K562 (cell line): ENCODE measurements around the gene ENG. TPM values are rescaled to one million over a fixed set of nuclear protein-coding genes. Genes with fewer than 3 reads are reported as not detected.

Source experiments
- ATF3 ChIP-seq, 2 experiments: fragments of 450-650 bp in 1 of 2; sonication (generic) in 1 of 2; formaldehyde crosslinking in 1 of 2; IDR thresholded peaks in 1 of 2; conservative IDR thresholded peaks in 1 of 2; 2 replicates each; pipeline versions ENCODE4 v1.6.1 to v1.8.1; 2016 to 2023; ENCODE audit warnings: mild to moderate bottlenecking in 2 of 2, moderate library complexity in 2 of 2, inconsistent platforms in 1 of 2, missing genetic modification reagents in 1 of 2
- ATF7 ChIP-seq: fragments of 450-650 bp; IDR thresholded peaks from 2 replicates; pipeline ENCODE4 v1.7.1; 2014; ENCODE audit warnings: mild to moderate bottlenecking, moderate library complexity
- BCLAF1 ChIP-seq, 2 experiments: fragments of 450-650 bp in 1 of 2; IDR thresholded peaks; 2 replicates each; pipeline ENCODE4 v1.6.1; 2011 to 2017; ENCODE audit warnings: low read depth in 2 of 2, antibody characterized with exemption in 1 of 2, borderline replicate concordance in 1 of 2, low read length in 1 of 2, mild to moderate bottlenecking in 1 of 2, mixed read lengths in 1 of 2; ENCODE audit not compliant: control insufficient read depth in 1 of 2
- CREB5 ChIP-seq: fragments of 250-450 bp; sonication (Bioruptor Pico); IDR thresholded peaks from 2 replicates; pipeline ENCODE4 v1.5.0; 2020; ENCODE audit warnings: mild to moderate bottlenecking
- HDAC1 ChIP-seq, 2 experiments: fragments of 450-650 bp; IDR thresholded peaks; 2 replicates each; pipeline ENCODE4 v1.6.1; 2016 to 2017; ENCODE audit warnings: inconsistent platforms in 1 of 2, mild to moderate bottlenecking in 1 of 2, moderate library complexity in 1 of 2
- KDM1A ChIP-seq, 2 experiments: fragments of 450-650 bp; IDR thresholded peaks; 2 replicates each; pipeline ENCODE4 v1.6.1; 2016; ENCODE audit warnings: mild to moderate bottlenecking in 2 of 2
- MTF1 ChIP-seq: fragments of 250-450 bp; sonication (Bioruptor Pico); IDR thresholded peaks from 2 replicates; pipeline ENCODE4 v1.9.0; 2021; ENCODE audit warnings: moderate library complexity, mild to moderate bottlenecking, inconsistent platforms, borderline replicate concordance
- POLR2AphosphoS2 ChIP-seq: IDR thresholded peaks from 2 replicates; pipeline ENCODE4 v1.6.1; 2012; ENCODE audit warnings: low read length, improper control_type of control experiment
- TBP ChIP-seq: optimal IDR thresholded peaks from 2 replicates; pipeline ENCODE3; 2011; ENCODE audit warnings: low read depth, low read length, improper control_type of control experiment
- U2AF1 ChIP-seq: fragments of 200-400 bp; formaldehyde crosslinking; optimal IDR thresholded peaks from 2 replicates; pipeline ENCODE3; 2017; ENCODE audit warnings: mild to moderate bottlenecking, low read depth, low read length, moderate library complexity
- XRCC3 ChIP-seq: fragments of 450-650 bp; IDR thresholded peaks from 2 replicates; pipeline ENCODE4 v1.6.1; 2017; ENCODE audit warnings: mild to moderate bottlenecking, moderate library complexity
- XRCC4 ChIP-seq: IDR thresholded peaks from one replicate; pipeline ENCODE4 v1.6.1; 2011; ENCODE audit not compliant: insufficient read depth, insufficient read length; ENCODE audit errors: extremely low read depth
- ZFP91 ChIP-seq: sonication (generic); formaldehyde crosslinking; IDR thresholded peaks from 2 replicates; pipeline ENCODE4 v1.8.0; 2022; ENCODE audit warnings: mild to moderate bottlenecking, missing genetic modification reagents
- ZNF197 ChIP-seq: fragments of 200-800 bp; sonication (Bioruptor generic); IDR thresholded peaks from 2 replicates; pipeline ENCODE4 v1.6.1; 2016; ENCODE audit warnings: low read depth, missing genetic modification characterization, missing compliant biosample characterization
- ZNF76 ChIP-seq: fragments of 250-450 bp; sonication (Bioruptor Pico); IDR thresholded peaks from 2 replicates; pipeline ENCODE4 v1.4.0; 2020; ENCODE audit warnings: mild to moderate bottlenecking, moderate library complexity, borderline replicate concordance
- polyA plus RNA-seq, 8 experiments: library from polyadenylated mRNA; depleted of rRNA in 4 of 8; stranded (reverse) in 5 of 8; unstranded in 3 of 8; fragments of >200 nt; fragmentation: Nextera tagmentation in 2 of 8; fragmentation: Illumina TruSeq in 1 of 8; extraction: Ambion mirVana in 2 of 8; extraction: Trizol in 1 of 8; gene quantifications; 2 replicates each; pipeline versions ENCODE4 v1.2.1 to v1.2.3, GENCODE V29; 2011 to 2014; ENCODE audit warnings: inconsistent platforms in 1 of 8, missing spikeins in 1 of 8
- total RNA-seq, 7 experiments: library from RNA; depleted of rRNA in 6 of 7; stranded (reverse); fragments of >200 nt in 6 of 7; fragmentation: Illumina TruSeq in 2 of 7; extraction: Trizol in 2 of 7; gene quantifications; 2 replicates each; pipeline versions ENCODE4 v1.2.1 to v1.2.3, GENCODE V29; 2011 to 2021; ENCODE audit warnings: low replicate concordance in 1 of 7
- TF ChIP-seq, protein P1 (sequence below): fragments of 250-450 bp; sonication (Bioruptor Pico); IDR thresholded peaks from 2 replicates; pipeline ENCODE4 v1.9.0; 2021; ENCODE audit warnings: mild to moderate bottlenecking, inconsistent platforms

The ENG gene
- total and polyA plus RNA-seq, 9 of the 15 experiments (the other 6 are each of a cell fraction or from before 2014, with no cell fraction given): 0.04 to 0.40 (median 0.14) TPM; not detected in 1

DNA sequence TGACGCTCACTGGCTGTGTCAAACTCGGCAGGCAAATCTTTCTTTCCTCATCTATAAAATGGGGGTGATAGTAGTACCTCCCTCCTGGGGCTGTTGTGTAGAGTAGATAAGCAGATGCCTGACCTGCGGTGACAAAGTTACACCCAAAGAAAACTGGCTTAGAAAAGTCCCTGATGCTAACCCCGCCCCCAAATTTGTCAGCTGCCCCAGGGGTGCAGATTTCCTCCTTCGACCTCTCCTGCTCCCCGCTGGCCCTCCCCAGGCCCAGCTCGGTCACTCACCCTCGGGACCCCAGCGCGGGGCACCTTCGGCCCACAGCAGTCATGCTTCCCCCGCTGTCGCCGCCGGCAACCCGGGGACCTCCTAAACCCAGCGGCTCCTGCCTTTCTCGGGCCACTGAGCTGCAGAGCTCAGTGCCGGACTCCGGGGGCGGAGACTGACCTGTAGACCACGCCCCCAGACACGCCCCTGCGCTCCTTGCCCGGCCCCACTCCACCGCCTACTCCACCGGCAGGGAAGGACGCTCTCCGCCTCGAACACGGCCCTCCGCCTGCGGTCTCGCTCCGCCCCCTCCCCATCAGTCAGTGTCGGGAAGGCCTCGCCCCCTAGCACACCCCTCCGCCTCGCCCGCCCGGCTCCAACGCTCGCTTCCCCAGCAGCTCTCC, 83.4 kb downstream of the ENG start (continued):
- no peak for TF ChIP-seq ZFP91 (CRISPR knock-in tag)
- peak in 1 of 2 experiments; percentile 31; a peak in 1 of 4 replicates for TF ChIP-seq HDAC1 (IDR thresholded peaks at IDR 0.05)
- TF ChIP-seq BCLAF1 (IDR thresholded peaks at IDR 0.05; ENCODE audit: borderline replicate concordance in 1 of 2, control insufficient read depth in 1 of 2, low read depth in 2 of 2, low read length in 1 of 2): no peak
- TF ChIP-seq, protein P1, sequence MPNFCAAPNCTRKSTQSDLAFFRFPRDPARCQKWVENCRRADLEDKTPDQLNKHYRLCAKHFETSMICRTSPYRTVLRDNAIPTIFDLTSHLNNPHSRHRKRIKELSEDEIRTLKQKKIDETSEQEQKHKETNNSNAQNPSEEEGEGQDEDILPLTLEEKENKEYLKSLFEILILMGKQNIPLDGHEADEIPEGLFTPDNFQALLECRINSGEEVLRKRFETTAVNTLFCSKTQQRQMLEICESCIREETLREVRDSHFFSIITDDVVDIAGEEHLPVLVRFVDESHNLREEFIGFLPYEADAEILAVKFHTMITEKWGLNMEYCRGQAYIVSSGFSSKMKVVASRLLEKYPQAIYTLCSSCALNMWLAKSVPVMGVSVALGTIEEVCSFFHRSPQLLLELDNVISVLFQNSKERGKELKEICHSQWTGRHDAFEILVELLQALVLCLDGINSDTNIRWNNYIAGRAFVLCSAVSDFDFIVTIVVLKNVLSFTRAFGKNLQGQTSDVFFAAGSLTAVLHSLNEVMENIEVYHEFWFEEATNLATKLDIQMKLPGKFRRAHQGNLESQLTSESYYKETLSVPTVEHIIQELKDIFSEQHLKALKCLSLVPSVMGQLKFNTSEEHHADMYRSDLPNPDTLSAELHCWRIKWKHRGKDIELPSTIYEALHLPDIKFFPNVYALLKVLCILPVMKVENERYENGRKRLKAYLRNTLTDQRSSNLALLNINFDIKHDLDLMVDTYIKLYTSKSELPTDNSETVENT: no peak
- TF ChIP-seq ATF3 (IDR thresholded peaks at IDR 0.05): no peak; the same call in 1 of the 2 replicates
- TF ChIP-seq ATF3 (CRISPR knock-in tag; conservative IDR thresholded peaks at IDR 0.05): no peak
- no peak for TF ChIP-seq U2AF1
- no peak for TF ChIP-seq CREB5 (CRISPR knock-in tag)
- no peak for TF ChIP-seq POLR2AphosphoS2
- peak; percentile 8 for TF ChIP-seq TBP
- no peak for TF ChIP-seq ZNF197 (CRISPR knock-in tag)
- no peak for TF ChIP-seq XRCC4
- peak; percentile 77 for TF ChIP-seq ATF7
- TF ChIP-seq MTF1: no peak
- TF ChIP-seq ZNF76 (CRISPR knock-in tag): no peak
- peak in 1 of 2 experiments; percentile 57 for TF ChIP-seq KDM1A (IDR thresholded peaks at IDR 0.05)
- TF ChIP-seq XRCC3: no peak
